Measurements from ENCODE around the gene CRELD2.

Gene CRELD2

GRCh38 chr22:49928185-49928495 lies 9.7 kb downstream of the CRELD2 start:
- no peak for DNase-seq
- intact Hi-C loops (cut with DNase I): loop anchor here (10.0 kb wide), 1 partner anchor 277 kb away; the partner anchor contains the start of gene SELENOO

DNA sequence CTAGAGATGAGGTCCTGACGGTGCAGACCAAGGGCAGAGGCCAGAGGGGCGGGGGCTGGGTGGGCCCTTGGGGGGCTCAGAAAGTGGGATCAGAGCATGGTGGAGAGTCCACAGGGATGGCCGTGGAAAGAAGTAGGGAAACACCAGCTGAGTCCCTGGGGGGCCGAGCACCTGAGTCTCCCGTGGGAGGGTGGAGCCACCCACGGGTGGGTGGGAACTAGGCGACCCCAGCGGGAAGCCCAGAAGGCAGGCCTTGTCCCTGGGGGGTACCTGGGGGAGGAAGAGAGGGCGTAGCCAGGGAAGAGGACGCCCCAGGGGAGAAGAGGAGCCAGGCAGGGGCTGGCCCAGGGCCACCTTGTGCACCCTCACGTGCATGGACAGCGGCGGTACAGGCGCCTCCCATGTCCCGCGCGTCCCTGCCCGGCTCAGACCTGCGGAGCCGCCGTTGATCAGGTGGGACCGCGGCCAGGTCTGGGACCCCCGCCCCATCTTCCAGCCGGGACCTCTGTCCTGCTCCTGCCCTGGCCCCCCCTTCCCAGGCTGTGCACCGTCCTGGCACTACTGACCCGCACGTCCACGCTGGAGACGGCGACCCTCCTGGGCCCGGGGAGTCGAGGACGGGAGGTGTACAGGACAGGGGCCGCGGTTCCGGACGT lies 10.2 kb downstream of the CRELD2 start:
- no peak for DNase-seq
- intact Hi-C loops (cut with DNase I): loop anchor here (1.0 to 10.0 kb wide), 2 partner anchors 102 to 276 kb away; partner anchors contain the start of gene SELENOO

DNA sequence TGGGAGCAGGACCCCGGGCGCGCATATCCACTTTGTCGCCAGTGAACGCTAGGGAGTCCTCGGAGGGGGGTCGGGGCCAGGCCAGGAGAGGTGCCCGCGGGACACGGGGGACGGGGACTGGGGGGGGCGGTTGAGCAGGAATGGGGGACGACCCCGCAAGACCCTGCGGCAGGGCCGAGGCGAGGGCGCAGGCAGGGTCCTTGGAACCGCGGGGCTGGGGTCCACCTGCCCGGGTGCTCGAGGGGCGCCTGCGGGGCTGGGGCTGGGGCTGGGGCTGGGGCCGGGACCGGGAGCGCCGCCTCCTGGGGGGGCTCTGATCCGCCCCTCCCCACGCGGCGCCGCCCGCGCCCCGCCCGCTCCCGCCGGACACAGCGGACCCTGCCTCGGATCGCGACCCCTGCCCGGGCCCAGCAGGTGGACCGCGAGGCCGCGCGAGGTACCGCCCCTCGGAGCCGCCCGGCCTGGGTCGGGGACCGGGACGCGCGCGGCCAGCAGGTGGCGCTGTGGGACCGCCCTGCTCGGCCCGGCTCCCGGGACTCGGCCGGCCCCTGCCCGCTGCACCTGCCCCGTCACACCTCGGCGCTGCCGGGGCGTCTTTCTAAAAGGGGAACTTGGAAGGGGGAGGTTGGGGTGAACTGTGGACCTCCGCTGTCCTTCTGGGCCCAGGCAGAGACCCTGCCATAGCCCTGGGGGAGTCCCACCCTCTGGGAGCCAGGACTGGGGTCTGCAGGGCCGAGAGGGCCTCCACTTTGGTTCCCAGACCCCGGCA lies 11.0 kb downstream of the CRELD2 start:
- intact Hi-C loops (cut with DNase I): loop anchor here (1.0 to 10.0 kb wide), 2 partner anchors 101 to 275 kb away; partner anchors contain the start of gene SELENOO
- peak in 7 of 10 donors; percentile 42 to 93 (median 51) for DNase-seq

- intact Hi-C loops (cut with DNase I): loop anchor here (1.0 to 10.0 kb wide), 4 partner anchors 37 to 275 kb away; partner anchors contain the start of gene SELENOO
- peak in 1 of 10 donors; percentile 25 for DNase-seq
These were observed 11.7 kb downstream of the CRELD2 start for GRCh38 chr22:49929994-49930575.

DNA sequence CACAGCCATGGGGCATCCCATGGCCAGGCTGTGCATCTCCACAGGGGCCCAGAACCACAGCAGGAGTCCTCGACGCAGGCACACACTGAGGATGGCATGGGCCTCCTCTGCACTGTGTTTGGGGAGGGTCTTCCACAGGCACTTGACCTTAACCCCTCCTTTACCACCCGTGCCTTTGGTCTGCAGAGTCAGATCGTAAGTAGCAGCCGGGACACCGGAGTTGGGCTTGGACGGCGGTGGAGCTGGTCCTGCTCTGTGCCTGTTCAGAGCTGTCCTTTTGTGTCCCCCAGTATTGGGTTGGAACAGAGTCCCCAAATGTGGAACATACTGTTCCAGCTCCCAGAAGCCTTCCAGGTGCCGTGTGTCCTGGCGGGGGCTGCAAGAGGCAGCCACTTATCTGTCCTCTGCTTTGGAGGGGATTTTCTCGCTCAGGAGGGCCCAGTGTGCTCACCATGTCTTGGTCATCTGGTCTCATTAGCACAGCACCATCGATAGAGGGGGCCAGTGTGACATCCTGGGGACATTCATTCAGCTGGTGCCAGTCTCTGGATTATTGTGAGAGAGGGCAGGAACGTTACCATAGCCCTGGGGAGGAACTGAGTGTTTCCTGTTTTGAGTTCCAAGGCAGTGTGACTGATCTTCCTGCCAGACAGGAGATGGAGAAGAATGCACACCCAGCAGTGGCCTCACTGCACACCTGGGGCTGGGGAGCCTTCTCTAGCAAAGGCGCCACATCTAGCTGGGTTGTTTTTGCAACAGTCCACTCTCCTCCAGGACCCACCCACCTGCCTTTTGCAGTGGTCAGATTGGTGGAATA lies 12.4 kb downstream of the CRELD2 start:
- peak in 7 of 10 donors; percentile 44 to 95 (median 74) for DNase-seq
- intact Hi-C loops (cut with DNase I): loop anchor here (2.0 to 5.0 kb wide), 2 partner anchors 36 to 62 kb away; no protein-coding TSS in a partner anchor

DNA sequence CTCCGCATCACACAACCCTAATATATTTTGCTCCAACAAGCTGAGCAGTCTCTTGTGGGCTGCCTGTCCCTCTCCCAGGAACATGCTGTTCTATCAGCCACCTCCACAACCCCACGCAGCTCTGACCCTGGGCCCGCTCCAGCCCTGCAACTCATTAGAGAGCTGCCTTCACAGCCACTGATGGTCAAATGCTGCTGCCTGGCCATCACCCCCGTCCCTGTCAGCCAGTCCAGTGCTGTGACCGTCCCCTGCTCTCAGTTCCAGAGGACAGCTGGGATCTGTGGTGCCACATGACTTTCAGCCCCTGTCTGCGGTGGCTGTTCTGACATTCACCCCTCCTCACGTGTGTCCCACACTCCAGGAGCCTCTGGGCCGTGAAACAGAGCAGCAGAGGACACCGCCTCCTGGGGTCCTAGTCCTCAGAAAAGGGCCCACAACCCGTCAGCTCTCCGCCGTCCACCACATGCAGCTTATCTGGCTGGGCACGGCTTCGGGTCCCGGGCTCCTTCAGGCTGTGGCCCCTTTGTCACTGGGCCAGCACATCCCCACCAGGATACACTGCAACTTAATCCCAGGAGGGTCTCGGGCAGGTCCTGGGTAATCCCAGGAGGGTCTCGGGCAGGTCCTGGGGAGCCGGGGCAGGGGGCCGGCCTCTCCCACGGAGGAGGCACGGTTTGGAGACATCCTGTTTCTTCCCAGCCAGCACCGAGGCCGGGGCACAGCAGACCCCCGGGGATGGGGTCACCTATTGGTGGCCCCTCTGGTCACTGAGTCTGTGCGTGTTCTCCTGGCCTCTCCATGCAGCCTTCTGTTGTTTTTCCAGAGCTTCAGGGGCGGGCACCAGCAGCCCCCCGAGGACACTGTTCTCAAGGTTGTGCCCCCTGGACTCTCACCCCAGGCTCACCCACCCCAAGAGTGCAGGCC lies 15.1 kb downstream of the CRELD2 start:
- intact Hi-C loops (cut with DNase I): loop anchor here (5.0 kb wide), 1 partner anchor 34 kb away; no protein-coding TSS in a partner anchor
- peak in 8 of 10 donors; percentile 49 to 95 (median 64) for DNase-seq

DNA sequence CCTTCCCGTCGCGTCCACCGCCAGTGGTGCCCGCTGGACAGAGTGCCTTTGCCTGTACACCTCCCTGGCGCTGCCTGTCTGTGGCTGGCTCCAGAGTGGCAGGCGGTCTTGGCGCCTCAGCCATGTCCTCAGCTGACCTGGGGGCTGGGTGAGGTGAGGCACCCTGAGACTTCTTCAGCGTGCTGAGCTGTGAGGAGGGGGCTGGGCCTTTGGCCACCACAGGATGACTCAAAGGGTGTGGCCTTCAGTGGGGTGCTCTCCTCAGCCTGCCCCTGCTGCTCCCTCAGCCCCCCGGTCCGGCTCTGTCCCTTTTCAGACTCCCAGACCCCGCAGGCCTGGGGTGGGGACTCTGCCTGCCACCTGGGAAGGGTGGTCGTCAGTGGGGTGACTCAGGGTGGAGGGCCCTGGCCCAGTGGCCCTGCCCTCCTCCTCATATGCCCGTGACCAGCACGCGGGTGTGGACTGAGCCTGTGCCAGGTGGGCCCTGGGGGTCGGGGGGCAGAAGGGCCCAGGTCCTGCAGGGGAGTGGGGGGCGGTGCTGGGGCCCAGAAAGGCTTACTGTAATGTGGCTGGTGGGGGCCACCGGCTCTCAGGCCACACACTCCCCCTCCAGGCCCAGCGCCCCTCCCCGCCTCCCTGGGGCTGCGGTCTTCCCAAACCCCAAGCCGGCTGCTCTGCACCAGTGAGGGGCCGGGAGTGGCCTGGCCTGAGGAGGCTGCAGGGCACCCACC lies 15.9 kb downstream of the CRELD2 start:
- intact Hi-C loops (cut with DNase I): loop anchor here (5.0 kb wide), 1 partner anchor 33 kb away; no protein-coding TSS in a partner anchor
- DNase-seq: peak in 5 of 10 donors; percentile 41 to 93 (median 47)

DNA sequence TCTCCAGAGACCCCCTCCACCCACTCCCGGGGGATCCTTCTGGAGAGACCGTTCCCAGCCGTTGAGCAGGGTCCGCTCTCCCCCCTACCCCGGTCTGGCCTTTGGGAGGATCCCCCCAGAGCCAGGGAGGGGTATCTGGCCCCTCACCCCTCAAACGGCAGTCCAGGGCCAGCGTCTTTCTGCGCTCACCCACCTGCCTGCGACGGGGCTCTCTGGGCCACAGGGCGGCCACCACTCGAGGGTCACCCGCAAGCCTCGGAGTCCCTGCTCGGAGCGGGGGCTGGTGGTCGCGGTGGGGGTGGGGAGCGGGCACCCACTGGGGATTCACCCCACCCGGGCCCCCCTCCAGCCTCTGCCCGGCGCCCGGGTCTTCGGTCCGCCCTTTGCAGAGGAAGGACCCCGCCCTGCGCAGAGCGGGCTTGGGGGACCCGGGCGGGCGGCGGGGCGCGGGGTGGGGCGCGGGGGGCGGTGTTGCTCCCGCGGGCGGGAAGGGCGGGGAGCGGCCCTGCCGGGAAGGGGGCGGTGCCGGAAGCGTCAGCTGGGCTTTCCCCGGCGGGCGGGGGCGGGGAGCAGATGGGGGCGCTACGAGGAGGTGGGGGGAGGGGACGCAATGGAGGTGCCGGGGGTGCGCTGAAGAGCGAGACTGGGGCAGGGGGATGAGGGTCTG lies 16.6 kb downstream of the CRELD2 start:
- DNase-seq: peak in 8 of 10 donors; percentile 57 to 94 (median 70)
- intact Hi-C loops (cut with DNase I): loop anchor here (5.0 kb wide), 1 partner anchor 32 kb away; no protein-coding TSS in a partner anchor

GRCh38 chr22:49935561-49935960 lies 17.1 kb downstream of the CRELD2 start:
- DNase-seq: no peak
- intact Hi-C loops (cut with DNase I): no loop called here

GRCh38 chr22:49936018-49936972 lies 17.9 kb downstream of the CRELD2 start:
- intact Hi-C loops (cut with DNase I): loop anchor here (1.0 kb wide), 1 partner anchor 57 kb away; no protein-coding TSS in a partner anchor

DNA sequence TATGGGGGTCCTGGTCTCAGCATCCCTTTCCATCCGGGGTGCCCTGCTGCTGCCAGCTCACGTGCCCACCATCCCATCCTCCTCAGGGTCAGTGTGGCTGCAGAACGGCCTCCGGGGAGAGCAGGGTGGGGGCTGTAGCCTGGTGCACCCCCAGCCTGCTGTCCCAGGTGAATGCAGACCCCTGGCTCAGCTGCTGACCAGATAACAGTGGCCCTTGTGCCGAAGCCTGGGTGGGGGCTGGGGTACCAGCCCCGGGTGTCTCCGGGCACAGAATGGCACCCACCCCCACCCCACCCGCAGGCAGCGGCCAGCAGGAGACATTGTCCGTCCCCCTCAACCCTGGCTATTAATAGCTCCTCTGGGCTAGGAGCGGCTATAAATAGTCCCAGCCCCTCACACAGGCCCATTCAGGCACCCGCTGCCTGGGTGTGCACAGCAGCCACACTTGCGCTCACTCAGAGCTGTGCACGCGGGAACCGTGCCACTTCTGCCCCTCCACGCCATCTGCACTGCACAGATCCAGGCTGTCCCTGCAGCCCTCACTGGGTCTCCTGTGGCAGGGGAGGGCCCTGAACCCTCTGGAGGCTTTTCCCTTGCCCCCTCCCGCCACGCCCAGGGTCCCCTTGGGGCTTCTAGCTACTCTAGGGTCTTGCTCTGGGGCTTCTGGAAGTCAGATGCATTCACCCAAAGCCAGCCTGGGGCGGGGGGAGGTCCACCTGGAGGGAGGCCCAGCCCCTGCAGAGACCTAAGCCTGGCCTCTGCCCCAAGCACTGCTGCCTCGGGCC lies 18.7 kb downstream of the CRELD2 start:
- intact Hi-C loops (cut with DNase I): loop anchor here (1.0 kb wide), 1 partner anchor 56 kb away; no protein-coding TSS in a partner anchor
- peak in 9 of 10 donors; percentile 61 to 96 (median 83) for DNase-seq

More at GRCh38 chr22:49936018-49936972, 17.9 kb downstream of the CRELD2 start:
- DNase-seq: peak in 9 of 10 donors; percentile 40 to 95 (median 63)

DNA sequence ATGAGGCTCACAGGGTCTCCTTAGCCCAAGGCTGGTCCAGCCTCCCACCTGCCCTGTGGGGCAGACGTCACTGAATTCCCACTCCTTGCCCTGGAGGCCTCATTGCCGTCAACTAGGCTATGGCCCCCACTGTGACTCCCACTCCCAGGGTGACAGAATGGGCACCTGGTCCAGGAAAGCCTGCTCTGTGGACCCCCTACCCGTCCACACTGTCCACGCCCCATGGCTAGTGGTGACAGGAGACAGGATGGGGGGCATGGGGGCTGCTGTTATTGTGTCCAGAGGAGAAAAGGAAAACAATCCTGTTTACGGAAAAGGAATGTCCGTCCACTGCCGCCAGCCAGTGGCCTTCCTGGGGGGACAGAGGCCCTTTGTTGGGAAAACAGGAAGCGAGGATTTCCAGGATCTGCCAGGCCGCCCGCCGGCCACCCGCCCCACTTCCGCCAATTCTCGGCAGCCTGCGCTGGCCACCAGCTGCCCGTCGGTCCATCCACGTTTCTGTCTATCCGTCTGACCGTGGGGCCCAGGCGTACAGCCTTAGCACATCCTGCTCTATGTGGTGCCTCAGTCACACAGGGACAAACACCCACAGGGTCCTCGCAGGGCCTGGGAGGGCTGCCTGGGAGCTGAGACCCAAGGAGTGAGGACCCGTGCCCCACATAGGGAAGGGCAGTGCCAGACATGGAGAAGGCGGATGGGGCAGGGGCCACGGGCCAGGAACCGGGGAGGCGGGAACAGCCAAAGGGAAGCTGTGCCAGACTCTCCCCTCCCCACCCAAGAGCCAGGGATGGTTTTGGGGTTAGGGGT lies 19.5 kb downstream of the CRELD2 start:
- DNase-seq: peak in 8 of 10 donors; percentile 54 to 95 (median 72)
- intact Hi-C loops (cut with DNase I): no loop called here

DNA sequence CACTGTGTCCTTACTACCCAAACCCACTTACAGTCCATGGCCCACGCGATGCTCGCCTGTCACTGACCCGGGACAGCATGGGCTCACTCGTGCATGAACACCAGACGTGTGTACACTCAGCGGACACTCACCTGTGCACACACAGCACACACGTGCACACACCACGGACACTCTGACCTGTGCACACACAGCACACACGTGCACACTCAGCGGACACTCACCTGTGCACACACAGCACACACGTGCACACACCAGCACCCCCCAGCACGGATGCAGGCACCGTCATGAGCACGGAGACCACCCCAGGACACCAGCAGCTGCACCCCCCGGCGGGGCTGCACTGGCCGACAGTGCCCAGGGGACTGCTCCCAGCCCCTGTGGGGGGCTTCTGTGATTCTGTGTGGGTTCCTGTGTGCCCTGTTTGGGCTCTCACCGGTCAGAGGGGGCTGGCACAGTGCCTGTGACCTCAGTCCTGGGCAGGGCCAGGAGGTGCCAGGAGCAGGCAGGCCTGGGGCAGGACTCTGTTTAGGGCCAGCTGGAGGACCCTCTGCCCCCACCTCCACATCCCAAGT lies 20.2 kb downstream of the CRELD2 start:
- no peak for DNase-seq
- intact Hi-C loops (cut with DNase I): no loop called here

All from posterior cingulate gyrus (tissue), 11 donors.